Lower leg skin (tissue), 4 donors: ENCODE results near the gene CDCA4. TPM values are rescaled to one million over a fixed set of nuclear protein-coding genes. Genes with fewer than 3 reads are reported as not detected.
A peak's percentile ranks its signal among the peaks of the same experiment; 100 is the strongest.

Source experiments
- DNase-seq, 2 donors: peaks; one replicate each; pipeline ENCODE4 v3.0.0-alpha.2; 2019; ENCODE audit warnings: low spot score in 2 of 2
- H3K4me3 ChIP-seq: fragments of 200-600 bp; sonication (generic); 2 replicates; pipeline ENCODE4 v1.5.1; 2017; ENCODE audit warnings: mild to moderate bottlenecking, low read depth; ENCODE audit not compliant: poor library complexity, severe bottlenecking
- CTCF ChIP-seq, 3 donors: fragments of 450-650 bp; IDR thresholded peaks; one replicate each; pipeline ENCODE4 v1.5.1; 2016; ENCODE audit warnings: antibody characterized with exemption in 3 of 3, mild to moderate bottlenecking in 3 of 3, moderate library complexity in 2 of 3
- POLR2A ChIP-seq, 2 donors: fragments of 450-650 bp; IDR thresholded peaks; one replicate each; pipeline ENCODE4 v1.6.1; 2016 to 2017; ENCODE audit warnings: antibody characterized with exemption in 2 of 2, mild to moderate bottlenecking in 1 of 2, moderate library complexity in 1 of 2
- WGBS, 2 donors: methylation state at CpG; one replicate each; pipeline ENCODE4 v1.1.5; 2018; 5-methylcytosine and 5-hydroxymethylcytosine counted together
- intact Hi-C: fragments of 100-400 bp; cut with DNase I; formaldehyde crosslinking; loops from one replicate; pipeline ENCODE4 v1.15.0; 2023; ENCODE audit warnings: low total_unique reads
- total RNA-seq, 4 donors: library from RNA; depleted of rRNA; stranded (reverse); fragments of >200 nt; gene quantifications; one replicate each; pipeline ENCODE4 v1.1.0, GENCODE V29; 2016

CDCA4 gene
- total RNA-seq, 4 donors from 2014 or later, result 39.3 to 45.7 (median 41.5) TPM

GRCh38 chr14:105021656-105022275 lies 883 bp upstream of the CDCA4 start:
- WGBS, 2 donors, result 11 to 12% methylated on average over 20 of the region's 20 CpGs
- H3K4me3 ChIP-seq, result peak overlapping the region; percentile 48
- intact Hi-C loops, result no loop called here
- DNase-seq, result no peak
- TF ChIP-seq POLR2A (IDR thresholded peaks at IDR 0.05) (no peak), CTCF (IDR thresholded peaks at IDR 0.05) (no peak)

GRCh38 chr14:105019861-105020814 lies 745 bp downstream of the CDCA4 start:
- 9 to 11% methylated on average over 28 to 31 of the region's 75 CpGs for WGBS, 2 donors
- intact Hi-C loops, result no loop called here
- DNase-seq, result no peak
- TF ChIP-seq POLR2A (IDR thresholded peaks at IDR 0.05) (no peak), CTCF (IDR thresholded peaks at IDR 0.05) (no peak)
- H3K4me3 ChIP-seq, result peak overlapping the region; percentile 73

GRCh38 chr14:105018414-105018813 lies 2.5 kb downstream of the CDCA4 start:
- no peak for TF ChIP-seq CTCF (IDR thresholded peaks at IDR 0.05)
- no peak for TF ChIP-seq POLR2A (IDR thresholded peaks at IDR 0.05)
- no peak for DNase-seq
- no peak overlapping the region for H3K4me3 ChIP-seq
- 48 to 55% methylated on average over 4 of the region's 4 CpGs for WGBS, 2 donors
- intact Hi-C loops, result no loop called here

- WGBS, 2 donors, result 67 to 70% methylated on average over 6 of the region's 6 CpGs
- intact Hi-C loops, result no loop called here
- H3K4me3 ChIP-seq, result no peak overlapping the region
Observed at GRCh38 chr14:105015905-105016304, 5.0 kb downstream of the CDCA4 start.

GRCh38 chr14:105015242-105015641 lies 5.6 kb downstream of the CDCA4 start:
- no peak for DNase-seq
- no peak for TF ChIP-seq POLR2A (IDR thresholded peaks at IDR 0.05)
- no peak for TF ChIP-seq CTCF (IDR thresholded peaks at IDR 0.05)
- H3K4me3 ChIP-seq, result no peak overlapping the region
- WGBS, 2 donors, result 80 to 86% methylated on average over 9 of the region's 9 CpGs
- intact Hi-C loops, result no loop called here

More at GRCh38 chr14:105015905-105016304, 5.0 kb downstream of the CDCA4 start:
- TF ChIP-seq CTCF (IDR thresholded peaks at IDR 0.05) (no peak), POLR2A (IDR thresholded peaks at IDR 0.05) (no peak)
- DNase-seq, result no peak
